Neural cell (in vitro differentiated cells): ENCODE measurements around the gene SLF2. TPM values are rescaled to one million over a fixed set of nuclear protein-coding genes. Genes with fewer than 3 reads are reported as not detected.
A peak's percentile ranks its signal among the peaks of the same experiment; 100 is the strongest.

Experiments
- H2AFZ ChIP-seq: fragments of 200-600, 300-800 bp; sonication (generic), shearing (Covaris generic); 2 replicates; pipeline ENCODE4 v1.6.0; 2014; ENCODE audit warnings: low read depth, mild to moderate bottlenecking, antibody characterized with exemption, low read length, moderate library complexity
- H3F3A ChIP-seq: fragments of 200-600 bp; shearing (Covaris generic); 2 replicates; pipeline ENCODE4 v1.6.1; 2016; ENCODE audit warnings: mild to moderate bottlenecking, moderate library complexity, mixed read lengths, antibody characterized with exemption, low read length; ENCODE audit not compliant: insufficient read depth, poor library complexity, severe bottlenecking
- H3K27ac ChIP-seq: fragments of 200-600, 300-800 bp; sonication (generic), shearing (Covaris generic); 2 replicates; pipeline ENCODE4 v1.5.1; 2014; ENCODE audit warnings: mild to moderate bottlenecking, low read length, moderate library complexity
- H3K27me3 ChIP-seq: fragments of 300-800, 200-600 bp; sonication (generic), shearing (Covaris generic); 2 replicates; pipeline ENCODE4 v1.6.0; 2014; ENCODE audit warnings: mild to moderate bottlenecking, low read depth, low read length, moderate library complexity; ENCODE audit not compliant: insufficient read depth
- H3K36me3 ChIP-seq: fragments of 300-800, 200-600 bp; sonication (generic), shearing (Covaris generic); 2 replicates; pipeline ENCODE4 v1.5.1; 2014; ENCODE audit warnings: mild to moderate bottlenecking, antibody characterized with exemption, low read length, moderate library complexity; ENCODE audit not compliant: insufficient read depth
- H3K4me2 ChIP-seq: fragments of 300-800, 200-600 bp; sonication (generic), shearing (Covaris generic); 2 replicates; pipeline ENCODE4 v1.6.0; 2014; ENCODE audit warnings: mild to moderate bottlenecking, low read length
- H3K4me3 ChIP-seq: fragments of 300-800, 200-600 bp; sonication (generic), shearing (Covaris generic); 2 replicates; pipeline ENCODE4 v1.5.1; 2014; ENCODE audit warnings: mild to moderate bottlenecking, low read length, moderate library complexity
- H3K79me2 ChIP-seq: fragments of 200-600 bp; shearing (Covaris generic); replicated peaks from 2 replicates; pipeline ENCODE4 v1.6.0; 2014; ENCODE audit warnings: mild to moderate bottlenecking, low read length, moderate library complexity; ENCODE audit not compliant: insufficient read depth
- H3K9ac ChIP-seq: fragments of 300-800, 200-600 bp; sonication (generic), shearing (Covaris generic); 2 replicates; pipeline ENCODE4 v1.6.1; 2016; ENCODE audit warnings: mild to moderate bottlenecking, low read length, mixed read lengths
- H3K9me2 ChIP-seq: fragments of 200-600 bp; shearing (Covaris generic); 2 replicates; pipeline ENCODE4 v1.6.1; 2016; ENCODE audit warnings: mild to moderate bottlenecking, low read length, mixed read lengths; ENCODE audit not compliant: insufficient read depth
- H3K9me3 ChIP-seq: fragments of 200-600, 300-800 bp; sonication (generic), shearing (Covaris generic); 2 replicates; pipeline ENCODE4 v1.6.1; 2016; ENCODE audit warnings: mild to moderate bottlenecking, mixed run types, low read length, moderate library complexity, mixed read lengths
- H4K20me1 ChIP-seq: fragments of 200-600 bp; shearing (Covaris generic); 2 replicates; pipeline ENCODE4 v1.6.1; 2016; ENCODE audit warnings: mild to moderate bottlenecking, mixed run types; ENCODE audit not compliant: insufficient read depth
- MXI1 ChIP-seq: fragments of 450-650 bp; conservative IDR thresholded peaks from 2 replicates; pipeline ENCODE4 v1.6.1; 2014; ENCODE audit warnings: antibody characterized with exemption, mild to moderate bottlenecking; ENCODE audit not compliant: poor library complexity, severe bottlenecking
- RAD21 ChIP-seq: fragments of 450-650 bp; conservative IDR thresholded peaks from 2 replicates; pipeline ENCODE4 v1.6.1; 2014; ENCODE audit warnings: antibody characterized with exemption, mild to moderate bottlenecking, moderate library complexity
- REST ChIP-seq: IDR thresholded peaks from 2 replicates; pipeline ENCODE4 v1.6.1; 2012; ENCODE audit warnings: borderline replicate concordance
- SMC3 ChIP-seq: fragments of 450-650 bp; conservative IDR thresholded peaks from 2 replicates; pipeline ENCODE4 v1.6.1; 2014; ENCODE audit warnings: antibody characterized with exemption, mild to moderate bottlenecking, moderate library complexity; ENCODE audit not compliant: poor library complexity
- TAF1 ChIP-seq: IDR thresholded peaks from 2 replicates; pipeline ENCODE4 v1.6.1; 2012; ENCODE audit warnings: low read depth
- polyA plus RNA-seq: library from polyadenylated mRNA; depleted of rRNA; stranded (reverse); fragments of >200 nt; gene quantifications from 2 replicates; pipeline ENCODE4 v1.2.3, GENCODE V29; 2014
- TF ChIP-seq, protein P1 (sequence below): fragments of 450-650 bp; IDR thresholded peaks from 2 replicates; pipeline ENCODE4 v1.5.1; 2014; ENCODE audit warnings: antibody characterized with exemption, mild to moderate bottlenecking, moderate library complexity; ENCODE audit not compliant: poor library complexity, severe bottlenecking

Gene SLF2
- polyA plus RNA-seq, 1 donor from 2014 or later, result 43.0 TPM

GRCh38 chr10:100869399-100869798 is 43.4 kb upstream of the SLF2 start (continued):
- TF ChIP-seq REST (no peak), MXI1 (no peak)

- H3K9me3 ChIP-seq, result no peaks in the 10 kb centered on the region
These were observed 40.5 kb upstream of the SLF2 start for GRCh38 chr10:100872034-100872791.

More at GRCh38 chr10:100872034-100872791, 40.5 kb upstream of the SLF2 start:
- Histone ChIP-seq H3K4me2 (no peak overlapping the region), H3K4me3 (no peak overlapping the region), H3F3A (no peaks in the 10 kb centered on the region), H3K9ac (no peak overlapping the region), H3K9me2 (no peaks in the 10 kb centered on the region), H3K79me2 (no peaks in the 10 kb centered on the region), H3K36me3 (no peaks in the 10 kb centered on the region), H4K20me1 (no peaks in the 10 kb centered on the region), H3K27me3 (peaks cover 18% of the 10 kb centered on the region), H2AFZ (no peak overlapping the region), H3K27ac (no peak overlapping the region)
- TF ChIP-seq SMC3 (peak; percentile 48), RAD21 (peak; percentile 50), TAF1 (no peak), REST (no peak)
- TF ChIP-seq, protein P1, sequence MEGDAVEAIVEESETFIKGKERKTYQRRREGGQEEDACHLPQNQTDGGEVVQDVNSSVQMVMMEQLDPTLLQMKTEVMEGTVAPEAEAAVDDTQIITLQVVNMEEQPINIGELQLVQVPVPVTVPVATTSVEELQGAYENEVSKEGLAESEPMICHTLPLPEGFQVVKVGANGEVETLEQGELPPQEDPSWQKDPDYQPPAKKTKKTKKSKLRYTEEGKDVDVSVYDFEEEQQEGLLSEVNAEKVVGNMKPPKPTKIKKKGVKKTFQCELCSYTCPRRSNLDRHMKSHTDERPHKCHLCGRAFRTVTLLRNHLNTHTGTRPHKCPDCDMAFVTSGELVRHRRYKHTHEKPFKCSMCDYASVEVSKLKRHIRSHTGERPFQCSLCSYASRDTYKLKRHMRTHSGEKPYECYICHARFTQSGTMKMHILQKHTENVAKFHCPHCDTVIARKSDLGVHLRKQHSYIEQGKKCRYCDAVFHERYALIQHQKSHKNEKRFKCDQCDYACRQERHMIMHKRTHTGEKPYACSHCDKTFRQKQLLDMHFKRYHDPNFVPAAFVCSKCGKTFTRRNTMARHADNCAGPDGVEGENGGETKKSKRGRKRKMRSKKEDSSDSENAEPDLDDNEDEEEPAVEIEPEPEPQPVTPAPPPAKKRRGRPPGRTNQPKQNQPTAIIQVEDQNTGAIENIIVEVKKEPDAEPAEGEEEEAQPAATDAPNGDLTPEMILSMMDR, result peak; percentile 52
